K562 (cell line): ENCODE measurements around the gene ZBTB18. TPM values are rescaled to one million over a fixed set of nuclear protein-coding genes. Genes with fewer than 3 reads are reported as not detected.

Source experiments
- ATAC-seq: fragments of 200-7000 bp; cut with Tn5 transposase; 3 replicates; pipeline ENCODE4 v1.9.1; 2020; ENCODE audit warnings: moderate library complexity
- BruUV-seq: library from RNA; stranded (reverse); fragments of 400-500 nt; replicated peaks from 2 replicates; lab custom pipeline; 2021; lab: Mats Ljungman, UMichigan
- CTCF ChIA-PET: fragments of 300-600 bp; formaldehyde crosslinking; extraction: SDS; loops from one replicate; lab custom pipeline; 2021; ENCODE audit warnings: low intra/inter-chr PET ratio; lab: Yijun Ruan, JAX
- POLR2A ChIA-PET: fragments of 300-600, 350-650 bp; sonication (Branson Sonifier 250); formaldehyde crosslinking; extraction: SDS; loops from one replicate; lab custom pipeline; 2021; ENCODE audit warnings: antibody characterized with exemption, inconsistent platforms; lab: Yijun Ruan, JAX
- DNase-seq, 4 experiments: peaks; one replicate each; pipeline versions ENCODE4 v3.0.0 to v3.0.0-alpha.2; 2011 to 2018; ENCODE audit warnings: low spot score in 3 of 4, mixed read lengths in 3 of 4; ENCODE audit errors: extremely low read depth in 1 of 4
- FAIRE-seq: peaks from 2 replicates; lab custom pipeline; 2011; peaks lifted over from hg19 to GRCh38; lab: Jason Lieb, UNC
- H2AFZ ChIP-seq: 2 replicates; pipeline ENCODE4 v1.6.0; 2011; ENCODE audit warnings: low read depth, low read length, control low read depth, inconsistent platforms
- H3K27ac ChIP-seq: fragments of 200-600 bp; 3 replicates; pipeline ENCODE4 v1.8.0; 2011; ENCODE audit warnings: low read depth, mild to moderate bottlenecking, control low read depth, inconsistent platforms, low read length, moderate library complexity, mixed read lengths; ENCODE audit errors: extremely low read depth
- H3K27me3 ChIP-seq, 2 experiments: fragments of 300-600 bp in 1 of 2; 2 replicates in 1 of 2; 3 replicates in 1 of 2; pipeline versions ENCODE4 v1.6.0 to v1.8.0; 2011; ENCODE audit warnings: inconsistent platforms in 2 of 2, low read length in 2 of 2, mild to moderate bottlenecking in 1 of 2, mixed read lengths in 1 of 2, moderate library complexity in 1 of 2; ENCODE audit not compliant: control insufficient read depth in 2 of 2, insufficient read depth in 2 of 2
- H3K36me3 ChIP-seq: fragments of 300-600 bp; 3 replicates; pipeline ENCODE4 v1.8.0; 2011; ENCODE audit warnings: mild to moderate bottlenecking, low read length, inconsistent platforms; ENCODE audit not compliant: control insufficient read depth, insufficient read depth
- H3K4me1 ChIP-seq, 2 experiments: fragments of 200-600 bp in 1 of 2; replicated peaks in 1 of 2; 2 replicates in 1 of 2; 3 replicates in 1 of 2; pipeline versions ENCODE4 v1.5.1 to v1.8.0; 2011; ENCODE audit warnings: inconsistent platforms in 2 of 2, low read length in 2 of 2, mild to moderate bottlenecking in 1 of 2, mixed read lengths in 1 of 2, moderate library complexity in 1 of 2; ENCODE audit not compliant: control insufficient read depth in 2 of 2, insufficient read depth in 2 of 2
- H3K4me2 ChIP-seq: 2 replicates; pipeline ENCODE4 v1.6.1; 2011; ENCODE audit warnings: low read length, control low read depth, inconsistent platforms, mixed read lengths; ENCODE audit not compliant: insufficient read depth
- H3K4me3 ChIP-seq: fragments of 200-600 bp; sonication (generic), shearing (Covaris generic); 2 replicates; pipeline ENCODE4 v1.5.1; 2016; ENCODE audit warnings: control low read depth, inconsistent platforms
- H3K79me2 ChIP-seq: fragments of 200-600 bp; 3 replicates; pipeline ENCODE4 v1.8.0; 2011; ENCODE audit warnings: low read length, inconsistent platforms; ENCODE audit not compliant: control insufficient read depth, insufficient read depth
- H3K9ac ChIP-seq, 2 experiments: 2 replicates each; pipeline versions ENCODE4 v1.6.0 to v1.6.1; 2011; ENCODE audit warnings: low read depth in 2 of 2, low read length in 2 of 2, control low read depth in 1 of 2, inconsistent platforms in 1 of 2, mild to moderate bottlenecking in 1 of 2, mixed read lengths in 1 of 2; ENCODE audit not compliant: insufficient read depth in 1 of 2
- H3K9me1 ChIP-seq: one replicate; pipeline ENCODE4 v1.6.0; 2011; ENCODE audit warnings: inconsistent platforms, mild to moderate bottlenecking, low read length, moderate library complexity; ENCODE audit not compliant: control insufficient read depth, insufficient read depth
- H3K9me3 ChIP-seq: replicated peaks from 2 replicates; pipeline ENCODE4 v1.5.1; 2011; ENCODE audit warnings: low read depth, low read length, inconsistent platforms; ENCODE audit not compliant: control insufficient read depth, insufficient read depth
- H4K20me1 ChIP-seq: replicated peaks from 2 replicates; pipeline ENCODE4 v1.6.1; 2011; ENCODE audit warnings: low read length, inconsistent platforms, mixed read lengths; ENCODE audit not compliant: control insufficient read depth, insufficient read depth
- CBX2 ChIP-seq: fragments of 200-600 bp; sonication (generic); IDR thresholded peaks from one replicate; pipeline ENCODE4 v1.6.1; 2012; ENCODE audit warnings: mild to moderate bottlenecking, low read length, inconsistent platforms; ENCODE audit not compliant: insufficient read depth, poor library complexity, severe bottlenecking
- CEBPG ChIP-seq, 3 experiments: fragments of 200-800 bp in 1 of 3; sonication (Bioruptor generic) in 1 of 3; sonication (generic) in 1 of 3; formaldehyde crosslinking in 1 of 3; IDR thresholded peaks in 2 of 3; conservative IDR thresholded peaks in 1 of 3; 2 replicates each; pipeline versions ENCODE4 v1.6.1 to v1.8.0; 2016 to 2022; ENCODE audit warnings: missing compliant biosample characterization in 2 of 3, missing genetic modification characterization in 2 of 3, mild to moderate bottlenecking in 1 of 3, missing genetic modification reagents in 1 of 3
- HLTF ChIP-seq: fragments of 450-650 bp; IDR thresholded peaks from 2 replicates; pipeline ENCODE4 v1.6.1; 2016
- MECOM ChIP-seq: fragments of 250-450 bp; sonication (Bioruptor Pico); IDR thresholded peaks from 2 replicates; pipeline ENCODE4 v1.8.0; 2022; ENCODE audit warnings: inconsistent platforms
- MYNN ChIP-seq, 2 experiments: sonication (generic); formaldehyde crosslinking in 1 of 2; IDR thresholded peaks; 2 replicates each; pipeline versions ENCODE4 v1.5.0 to v1.6.1; 2016 to 2020; ENCODE audit warnings: antibody characterized with exemption in 1 of 2, missing genetic modification reagents in 1 of 2
- NFE2L1 ChIP-seq: fragments of 450-650 bp; IDR thresholded peaks from 2 replicates; pipeline ENCODE4 v1.6.1; 2016; ENCODE audit warnings: missing genetic modification characterization, low read depth, mild to moderate bottlenecking, missing compliant biosample characterization, moderate library complexity, borderline replicate concordance
- PATZ1 ChIP-seq: fragments of 250-450 bp; sonication (Bioruptor Pico); IDR thresholded peaks from 2 replicates; pipeline ENCODE4 v1.5.0; 2020; ENCODE audit warnings: mild to moderate bottlenecking, borderline replicate concordance
- RFX7 ChIP-seq: fragments of 250-450 bp; sonication (Bioruptor Pico); IDR thresholded peaks from 2 replicates; pipeline ENCODE4 v1.5.1; 2021; ENCODE audit warnings: mild to moderate bottlenecking
- SRSF9 ChIP-seq: fragments of 200-400 bp; formaldehyde crosslinking; IDR thresholded peaks from 2 replicates; pipeline ENCODE4 v1.6.1; 2017; ENCODE audit warnings: low read depth, low read length, borderline replicate concordance
- ZNF384 ChIP-seq: IDR thresholded peaks from 2 replicates; pipeline ENCODE4 v1.6.1; 2012; ENCODE audit warnings: low read depth, low read length, improper control_type of control experiment
- ZNF785 ChIP-seq: fragments of 250-450 bp; sonication (Bioruptor Pico); IDR thresholded peaks from 2 replicates; pipeline ENCODE4 v1.4.0; 2020; ENCODE audit warnings: mild to moderate bottlenecking
- WGBS: fragments of 100-300 bp; shearing (Covaris generic); methylation state at CpG from one replicate; pipeline ENCODE4 v1.1.6; 2016; ENCODE audit warnings: low coverage, mixed read lengths; ENCODE audit not compliant: insufficient coverage; ENCODE audit errors: missing lambda C conversion rate; 5-methylcytosine and 5-hydroxymethylcytosine counted together
- in situ Hi-C: fragments of 300-500 bp; cut with MboI; formaldehyde crosslinking; loops from 4 replicates; pipeline ENCODE4 v1.15.0; 2018; ENCODE audit warnings: inconsistent platforms, mixed read lengths
- intact Hi-C: fragments of 100-400 bp; cut with micrococcal nuclease; formaldehyde crosslinking; loops from 2 replicates; pipeline ENCODE4 v1.14.2; 2022
- polyA plus RNA-seq, 8 experiments: library from polyadenylated mRNA; depleted of rRNA in 4 of 8; stranded (reverse) in 5 of 8; unstranded in 3 of 8; fragments of >200 nt; fragmentation: Nextera tagmentation in 2 of 8; fragmentation: Illumina TruSeq in 1 of 8; extraction: Ambion mirVana in 2 of 8; extraction: Trizol in 1 of 8; gene quantifications; 2 replicates each; pipeline versions ENCODE4 v1.2.1 to v1.2.3, GENCODE V29; 2011 to 2014; ENCODE audit warnings: inconsistent platforms in 1 of 8, missing spikeins in 1 of 8
- total RNA-seq, 7 experiments: library from RNA; depleted of rRNA in 6 of 7; stranded (reverse); fragments of >200 nt in 6 of 7; fragmentation: Illumina TruSeq in 2 of 7; extraction: Trizol in 2 of 7; gene quantifications; 2 replicates each; pipeline versions ENCODE4 v1.2.1 to v1.2.3, GENCODE V29; 2011 to 2021; ENCODE audit warnings: low replicate concordance in 1 of 7

Gene ZBTB18
- total and polyA plus RNA-seq, 9 of the 15 experiments (the other 6 are each of a cell fraction or from before 2014, with no cell fraction given): 0.13 to 2.6 (median 1.6) TPM

GRCh38 chr1:244060117-244060516 lies 9.0 kb downstream of the ZBTB18 start:
- ChIA-PET POLR2A (interaction anchor here (0.6 to 1.1 kb wide), 2 partner anchors 17 to 24 kb away, joined by 4 to 6 read pairs; no protein-coding TSS in a partner anchor), CTCF (no interaction called here)
- Histone ChIP-seq H3K4me2 (no peak overlapping the region), H3K4me3 (no peak overlapping the region), H3K9me3 (no peaks in the 10 kb centered on the region), H3K36me3 (no peaks in the 10 kb centered on the region), H3K9ac (no peak overlapping the region), H2AFZ (no peak overlapping the region), H3K4me1 (no peaks in the 10 kb centered on the region), H3K79me2 (no peaks in the 10 kb centered on the region), H3K27me3 (peaks cover 11 to 14% of the 10 kb centered on the region in 2 experiments; a peak in 4 of 5 replicates), H3K27ac (no peak overlapping the region), H4K20me1 (no peaks in the 10 kb centered on the region), H3K9me1 (no peaks in the 10 kb centered on the region)
- ATAC-seq (no peak), DNase-seq (no peak), FAIRE-seq (no peak)
- 0% methylated on average over 1 of the region's 1 CpG for WGBS
- intact Hi-C loops (no loop called here), in situ Hi-C loops (no loop called here)
- BruUV-seq: no TSS peak
- no peak for TF ChIP-seq HLTF
- TF ChIP-seq CBX2: peak; percentile 19

- Histone ChIP-seq H3K27ac (no peak overlapping the region), H3K79me2 (no peaks in the 10 kb centered on the region), H3K36me3 (no peaks in the 10 kb centered on the region), H3K4me3 (no peak overlapping the region), H2AFZ (no peak overlapping the region; the same call in 1 of the 2 replicates), H3K4me1 (no peaks in the 10 kb centered on the region), H3K4me2 (no peak overlapping the region), H4K20me1 (no peaks in the 10 kb centered on the region), H3K9me3 (no peaks in the 10 kb centered on the region), H3K9me1 (no peaks in the 10 kb centered on the region), H3K27me3 (peaks cover 16 to 18% of the 10 kb centered on the region in 2 experiments; a peak in 4 of 5 replicates), H3K9ac (no peak overlapping the region)
- DNase-seq (no peak), ATAC-seq (no peak), FAIRE-seq (no peak)
- no TSS peak for BruUV-seq
- in situ Hi-C loops: no loop called here
- WGBS: 2% methylated on average over 2 of the region's 2 CpGs
- no peak for TF ChIP-seq MECOM (CRISPR knock-in tag)
- no peak for TF ChIP-seq MYNN (IDR thresholded peaks at IDR 0.05)
- TF ChIP-seq MYNN (CRISPR knock-in tag; IDR thresholded peaks at IDR 0.05): no peak
- TF ChIP-seq RFX7 (CRISPR knock-in tag): no peak
- TF ChIP-seq SRSF9: no peak
- TF ChIP-seq CEBPG (CRISPR knock-in tag; IDR thresholded peaks at IDR 0.05): no peak
- TF ChIP-seq CEBPG (tag; conservative IDR thresholded peaks at IDR 0.05 in 1 of 2, IDR thresholded peaks at IDR 0.05 in 1 of 2): no peak
- TF ChIP-seq ZNF384: no peak
- TF ChIP-seq ZNF785: no peak
- no peak for TF ChIP-seq NFE2L1 (tag)
- TF ChIP-seq PATZ1 (CRISPR knock-in tag): no peak
- intact Hi-C loops: no loop called here
- ChIA-PET POLR2A (interaction anchor here (1.2 kb wide), 1 partner anchor 11 kb away, joined by 3 read pairs; no protein-coding TSS in a partner anchor), CTCF (no interaction called here)
Observed at GRCh38 chr1:244060686-244061085, 9.6 kb downstream of the ZBTB18 start.
